Lower leg skin (tissue), 3 donors: ENCODE data around the gene ACHE.

Experiments used
- CTCF ChIP-seq, 3 donors: fragments of 450-650 bp; IDR thresholded peaks; one replicate each; pipeline ENCODE4 v1.5.1; 2016; ENCODE audit warnings: antibody characterized with exemption in 3 of 3, mild to moderate bottlenecking in 3 of 3, moderate library complexity in 2 of 3
- POLR2A ChIP-seq, 2 donors: fragments of 450-650 bp; IDR thresholded peaks; one replicate each; pipeline ENCODE4 v1.6.1; 2016 to 2017; ENCODE audit warnings: antibody characterized with exemption in 2 of 2, mild to moderate bottlenecking in 1 of 2, moderate library complexity in 1 of 2

GRCh38 chr7:100887516-100888290 is 8.0 kb downstream of the ACHE start:
- no peak for TF ChIP-seq POLR2A (IDR thresholded peaks at IDR 0.05)
- no peak for TF ChIP-seq CTCF (IDR thresholded peaks at IDR 0.05)
